NCI-H2171 treated with DMSO at 0.1 percent for 48 hours (cell line): ENCODE measurements around the gene SLC35F1.

Experiments used
- DNase-seq: peaks from one replicate; lab custom pipeline; 2025; lab: John Stamatoyannopoulos, UW

SLC35F1 gene

GRCh38 chr6:118197539-118197938 is 290.5 kb downstream of the SLC35F1 start:
- no peak for DNase-seq

GRCh38 chr6:118198746-118199145 is 291.7 kb downstream of the SLC35F1 start:
- no peak for DNase-seq

- DNase-seq, result no peak
Observed at GRCh38 chr6:118200160-118200559, 293.1 kb downstream of the SLC35F1 start.

GRCh38 chr6:118202517-118202916 is 295.5 kb downstream of the SLC35F1 start:
- DNase-seq, result no peak

- DNase-seq, result no peak
Observed at GRCh38 chr6:118203545-118203944, 296.5 kb downstream of the SLC35F1 start.

GRCh38 chr6:118206221-118206620 is 299.2 kb downstream of the SLC35F1 start:
- DNase-seq, result no peak

GRCh38 chr6:118207947-118208346 is 300.9 kb downstream of the SLC35F1 start:
- no peak for DNase-seq

- no peak for DNase-seq
Observed at GRCh38 chr6:118212451-118213173, 305.5 kb downstream of the SLC35F1 start.

GRCh38 chr6:118215269-118215668 is 308.2 kb downstream of the SLC35F1 start:
- DNase-seq, result no peak

GRCh38 chr6:118216751-118217150 is 309.7 kb downstream of the SLC35F1 start:
- DNase-seq, result no peak

- no peak for DNase-seq
Observed at GRCh38 chr6:118218156-118218555, 311.1 kb downstream of the SLC35F1 start.

GRCh38 chr6:118220429-118221128 is 313.5 kb downstream of the SLC35F1 start:
- no peak for DNase-seq

- peak; percentile 6 for DNase-seq
Observed at GRCh38 chr6:118223316-118223715, 316.3 kb downstream of the SLC35F1 start.

- no peak for DNase-seq
Observed at GRCh38 chr6:118228886-118229285, 321.8 kb downstream of the SLC35F1 start.

GRCh38 chr6:118240878-118241528 is 333.9 kb downstream of the SLC35F1 start:
- no peak for DNase-seq

- DNase-seq, result no peak
Observed at GRCh38 chr6:118246406-118246805, 339.3 kb downstream of the SLC35F1 start.

- no peak for DNase-seq
Observed at GRCh38 chr6:118248171-118248570, 341.1 kb downstream of the SLC35F1 start.

GRCh38 chr6:118249680-118250079 is 342.6 kb downstream of the SLC35F1 start:
- no peak for DNase-seq

GRCh38 chr6:118252474-118252873 is 345.4 kb downstream of the SLC35F1 start:
- DNase-seq, result no peak

- DNase-seq, result peak; percentile 3
Observed at GRCh38 chr6:118253741-118254140, 346.7 kb downstream of the SLC35F1 start.

- DNase-seq, result no peak
Observed at GRCh38 chr6:118260833-118261232, 353.8 kb downstream of the SLC35F1 start.

- DNase-seq, result no peak
Observed at GRCh38 chr6:118263921-118264486, 356.9 kb downstream of the SLC35F1 start.

GRCh38 chr6:118269659-118270058 is 362.6 kb downstream of the SLC35F1 start:
- DNase-seq, result no peak
